HG03565 (cell line): ENCODE data around the gene R3HDM4.
"Not testable (repeated sequence)": the region's sequence is repeated elsewhere in the genome, so short reads cannot be mapped to it uniquely, and the experiment has no call there.

ENCODE experiments used
- ATAC-seq: cut with Tn5 transposase; IDR thresholded peaks from one replicate; pipeline ENCODE4 v1.9.1; 2021; ENCODE audit warnings: mild to moderate bottlenecking, moderate library complexity; ENCODE audit not compliant: unreplicated experiment

Gene R3HDM4

GRCh38 chr19:913080-913748 is at the start of gene R3HDM4:
TSS of gene R3HDM4 (minus strand) at chr19:913219. CDS start at chr19:913157, 62 bp downstream.
- ATAC-seq: no peak

- no peak for ATAC-seq
Measured at GRCh38 chr19:961866-962620, 49.0 kb upstream of the R3HDM4 start.

- no peak for ATAC-seq
Measured at GRCh38 chr19:960601-960938, 47.6 kb upstream of the R3HDM4 start.

- ATAC-seq: no peak
Measured at GRCh38 chr19:960020-960419, 47.0 kb upstream of the R3HDM4 start.

GRCh38 chr19:958967-959855 is 46.2 kb upstream of the R3HDM4 start:
- no peak for ATAC-seq

- not testable (repeated sequence) for ATAC-seq
Measured at GRCh38 chr19:957578-957977, 44.6 kb upstream of the R3HDM4 start.

- no peak for ATAC-seq
Measured at GRCh38 chr19:956766-957440, 43.9 kb upstream of the R3HDM4 start.

- no peak for ATAC-seq
Measured at GRCh38 chr19:955803-956765, 43.1 kb upstream of the R3HDM4 start.

GRCh38 chr19:954672-955494 is 41.9 kb upstream of the R3HDM4 start:
- ATAC-seq: no peak

- ATAC-seq: no peak
Measured at GRCh38 chr19:954272-954671, 41.3 kb upstream of the R3HDM4 start.

GRCh38 chr19:953445-954271 is 40.6 kb upstream of the R3HDM4 start:
- ATAC-seq: no peak

- ATAC-seq: no peak
Measured at GRCh38 chr19:952680-953444, 39.8 kb upstream of the R3HDM4 start.

GRCh38 chr19:952049-952679 is 39.1 kb upstream of the R3HDM4 start:
- ATAC-seq: no peak

- ATAC-seq: no peak
Measured at GRCh38 chr19:950352-951066, 37.5 kb upstream of the R3HDM4 start.

- ATAC-seq: no peak
Measured at GRCh38 chr19:948842-949496, 36.0 kb upstream of the R3HDM4 start.
